ENCODE measurements around the gene MARK3.
"Not testable (repeated sequence)": the region's sequence is repeated elsewhere in the genome, so short reads cannot be mapped to it uniquely, and the experiment has no call there.

The MARK3 gene

GRCh38 chr14:103521438-103521950, 136.3 kb downstream of the MARK3 start:
- in situ Hi-C loops (cut with MboI; ENCODE audit: low sequenced_read_pairs, unreplicated experiment), result no loop called here
- TF ChIP-seq, protein P1, sequence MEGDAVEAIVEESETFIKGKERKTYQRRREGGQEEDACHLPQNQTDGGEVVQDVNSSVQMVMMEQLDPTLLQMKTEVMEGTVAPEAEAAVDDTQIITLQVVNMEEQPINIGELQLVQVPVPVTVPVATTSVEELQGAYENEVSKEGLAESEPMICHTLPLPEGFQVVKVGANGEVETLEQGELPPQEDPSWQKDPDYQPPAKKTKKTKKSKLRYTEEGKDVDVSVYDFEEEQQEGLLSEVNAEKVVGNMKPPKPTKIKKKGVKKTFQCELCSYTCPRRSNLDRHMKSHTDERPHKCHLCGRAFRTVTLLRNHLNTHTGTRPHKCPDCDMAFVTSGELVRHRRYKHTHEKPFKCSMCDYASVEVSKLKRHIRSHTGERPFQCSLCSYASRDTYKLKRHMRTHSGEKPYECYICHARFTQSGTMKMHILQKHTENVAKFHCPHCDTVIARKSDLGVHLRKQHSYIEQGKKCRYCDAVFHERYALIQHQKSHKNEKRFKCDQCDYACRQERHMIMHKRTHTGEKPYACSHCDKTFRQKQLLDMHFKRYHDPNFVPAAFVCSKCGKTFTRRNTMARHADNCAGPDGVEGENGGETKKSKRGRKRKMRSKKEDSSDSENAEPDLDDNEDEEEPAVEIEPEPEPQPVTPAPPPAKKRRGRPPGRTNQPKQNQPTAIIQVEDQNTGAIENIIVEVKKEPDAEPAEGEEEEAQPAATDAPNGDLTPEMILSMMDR (IDR thresholded peaks at IDR 0.05; ENCODE audit: borderline replicate concordance, control extremely low read depth, extremely low read depth, insufficient read depth, missing control alignments), result no peak
- DNase-seq (ENCODE audit: low spot score), result no peak

DNA sequence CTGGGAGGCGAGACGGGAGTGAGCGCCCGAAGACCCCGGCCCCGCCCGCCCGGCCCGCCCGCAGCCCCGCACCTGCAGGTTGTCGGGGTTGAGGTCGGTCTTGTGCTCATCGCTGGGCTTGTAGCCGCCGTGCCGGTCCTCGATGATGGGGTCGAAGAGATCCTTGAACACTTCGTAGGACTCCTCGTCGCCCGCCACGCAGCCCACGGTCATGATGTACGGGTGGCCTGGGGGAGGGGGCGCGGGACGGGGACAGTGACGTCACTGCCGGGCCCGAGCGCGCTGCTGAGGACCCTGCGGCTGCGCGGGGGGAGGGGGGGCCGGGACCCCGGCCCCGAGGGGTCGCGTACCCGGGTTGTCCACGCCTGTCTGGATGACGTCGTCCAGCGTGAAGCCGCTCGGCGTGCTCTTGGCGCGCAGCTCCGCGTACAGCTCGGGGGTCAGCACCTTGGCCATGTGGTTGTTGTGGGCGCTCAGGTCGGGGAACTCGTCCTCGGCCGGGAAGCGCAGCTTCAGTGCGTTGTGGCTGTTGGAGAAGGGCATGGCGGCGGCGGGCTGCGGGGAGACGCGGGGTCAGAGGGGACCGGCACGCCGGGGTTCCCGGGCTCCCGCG, 136.8 kb downstream of the MARK3 start:
- TF ChIP-seq, protein P1 (IDR thresholded peaks at IDR 0.05; ENCODE audit: borderline replicate concordance, control extremely low read depth, extremely low read depth, insufficient read depth, missing control alignments), result no peak
- in situ Hi-C loops (cut with MboI; ENCODE audit: low sequenced_read_pairs, unreplicated experiment), result no loop called here
- DNase-seq (ENCODE audit: low spot score), result no peak

- in situ Hi-C loops (cut with MboI; ENCODE audit: low sequenced_read_pairs, unreplicated experiment), result no loop called here
- TF ChIP-seq, protein P1 (IDR thresholded peaks at IDR 0.05; ENCODE audit: borderline replicate concordance, control extremely low read depth, extremely low read depth, insufficient read depth, missing control alignments), result no peak
- peak; percentile 74 for DNase-seq (ENCODE audit: low spot score)
Observed at GRCh38 chr14:103522649-103523574, 137.7 kb downstream of the MARK3 start, which contains the start of gene CKB. TSS of gene CKB (minus strand) at chr14:103522830. CDS start at chr14:103522493, 337 bp downstream.

DNA sequence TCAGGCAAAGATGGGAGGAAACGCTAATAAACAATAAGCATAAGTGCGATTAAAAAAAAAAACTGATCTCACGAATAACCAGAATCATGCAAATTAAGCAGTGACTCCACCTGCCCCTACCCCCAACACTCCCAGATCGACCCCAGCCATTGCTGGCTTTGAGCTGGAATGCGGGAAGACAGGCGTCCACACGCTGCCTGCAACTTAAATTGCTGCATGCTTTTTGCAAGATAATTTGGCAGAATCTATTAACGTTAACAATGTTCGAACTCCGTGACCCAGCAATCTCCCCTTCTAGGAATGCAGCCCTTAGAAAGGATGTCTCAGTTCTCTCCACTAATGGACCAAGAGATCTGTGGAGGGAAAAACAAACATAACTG, 138.3 kb downstream of the MARK3 start:
- TF ChIP-seq, protein P1 (IDR thresholded peaks at IDR 0.05; ENCODE audit: borderline replicate concordance, control extremely low read depth, extremely low read depth, insufficient read depth, missing control alignments), result no peak
- DNase-seq (ENCODE audit: low spot score), result no peak
- in situ Hi-C loops (cut with MboI; ENCODE audit: low sequenced_read_pairs, unreplicated experiment), result no loop called here

GRCh38 chr14:103524002-103524935, 139.1 kb downstream of the MARK3 start:
- TF ChIP-seq, protein P1 (IDR thresholded peaks at IDR 0.05; ENCODE audit: borderline replicate concordance, control extremely low read depth, extremely low read depth, insufficient read depth, missing control alignments), result no peak
- in situ Hi-C loops (cut with MboI; ENCODE audit: low sequenced_read_pairs, unreplicated experiment), result no loop called here

DNA sequence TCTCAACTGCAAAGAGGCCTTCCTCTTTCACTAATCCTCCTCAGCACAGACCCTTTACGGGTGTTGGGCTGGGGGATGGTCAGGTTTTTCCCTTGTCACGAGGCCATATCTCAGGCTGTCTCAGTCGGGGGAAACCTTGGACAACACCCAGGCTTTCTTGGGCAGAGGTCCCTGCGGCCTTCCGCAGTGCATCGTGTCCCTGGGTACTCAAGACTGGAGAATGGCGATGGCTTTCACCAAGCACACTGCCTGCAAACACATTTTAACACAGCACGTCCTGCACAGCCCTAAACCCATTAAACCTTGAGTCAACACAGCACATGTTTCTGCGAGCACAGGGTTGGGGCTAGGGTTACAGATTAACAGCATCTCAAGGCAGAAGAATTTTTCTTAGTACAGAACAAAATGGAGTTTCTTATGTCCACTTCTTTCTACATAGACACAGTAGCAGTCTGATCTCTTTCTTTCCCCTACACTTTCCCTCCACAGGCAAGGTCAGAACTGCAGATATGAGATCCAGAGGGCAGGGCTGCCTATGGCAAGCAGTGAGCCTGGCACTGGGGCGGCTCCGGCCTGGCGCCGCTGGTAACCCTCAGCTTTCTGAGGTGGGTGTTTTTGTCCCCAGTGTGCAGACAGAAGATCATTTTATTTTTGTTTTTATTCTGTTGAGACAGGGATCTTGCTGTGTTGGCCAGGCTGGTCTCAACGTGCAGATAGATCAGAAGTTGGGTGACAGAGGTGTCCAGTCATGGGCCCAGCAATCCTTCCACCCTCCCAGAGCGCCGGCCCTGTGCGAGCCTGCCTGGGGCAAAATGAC, 140.4 kb downstream of the MARK3 start:
- in situ Hi-C loops (cut with MboI; ENCODE audit: low sequenced_read_pairs, unreplicated experiment); DNase-seq (ENCODE audit: low spot score): not testable (repeated sequence)

More at GRCh38 chr14:103524002-103524935, 139.1 kb downstream of the MARK3 start:
- DNase-seq (ENCODE audit: low spot score), result no peak
